Stimulated activated CD4-positive, alpha-beta T cell treated with anti-CD3 and anti-CD28 coated beads, Interleukin-15, amount 100 ng/mL, for 1 hour (primary cell): ENCODE measurements around the gene QPCTL.
A peak's percentile ranks its signal among the peaks of the same experiment; 100 is the strongest.
"Not testable (repeated sequence)": the region's sequence is repeated elsewhere in the genome, so short reads cannot be mapped to it uniquely, and the experiment has no call there.

Experiments
- DNase-seq, 2 donors: peaks; one replicate each; pipeline ENCODE4 v3.0.0-alpha.2; 2020; ENCODE audit warnings: low read depth in 1 of 2, low spot score in 1 of 2

QPCTL gene

DNA sequence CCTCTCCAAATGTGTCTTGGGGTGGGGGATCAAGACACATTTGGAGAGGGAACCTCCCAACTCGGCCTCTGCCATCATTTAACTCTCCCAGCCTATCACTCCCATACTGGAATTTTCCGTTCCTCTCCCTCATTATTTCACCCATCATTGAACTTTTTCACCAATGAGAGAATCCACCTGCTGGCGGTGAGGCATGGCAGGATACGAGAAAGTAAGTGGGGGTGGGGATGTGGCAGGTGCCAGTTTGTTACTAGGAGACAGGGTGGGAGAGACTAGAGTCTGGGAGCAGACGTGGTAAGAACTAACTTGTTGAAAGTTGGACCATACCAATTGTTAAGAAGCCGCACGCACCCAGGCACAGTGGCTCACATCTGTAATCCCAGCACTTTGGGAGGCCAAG, 17.5 kb upstream of the QPCTL start:
- DNase-seq: no peak

GRCh38 chr19:45676851-45677263, 15.6 kb upstream of the QPCTL start:
- DNase-seq: peak in 1 of 2 donors; percentile 34

DNA sequence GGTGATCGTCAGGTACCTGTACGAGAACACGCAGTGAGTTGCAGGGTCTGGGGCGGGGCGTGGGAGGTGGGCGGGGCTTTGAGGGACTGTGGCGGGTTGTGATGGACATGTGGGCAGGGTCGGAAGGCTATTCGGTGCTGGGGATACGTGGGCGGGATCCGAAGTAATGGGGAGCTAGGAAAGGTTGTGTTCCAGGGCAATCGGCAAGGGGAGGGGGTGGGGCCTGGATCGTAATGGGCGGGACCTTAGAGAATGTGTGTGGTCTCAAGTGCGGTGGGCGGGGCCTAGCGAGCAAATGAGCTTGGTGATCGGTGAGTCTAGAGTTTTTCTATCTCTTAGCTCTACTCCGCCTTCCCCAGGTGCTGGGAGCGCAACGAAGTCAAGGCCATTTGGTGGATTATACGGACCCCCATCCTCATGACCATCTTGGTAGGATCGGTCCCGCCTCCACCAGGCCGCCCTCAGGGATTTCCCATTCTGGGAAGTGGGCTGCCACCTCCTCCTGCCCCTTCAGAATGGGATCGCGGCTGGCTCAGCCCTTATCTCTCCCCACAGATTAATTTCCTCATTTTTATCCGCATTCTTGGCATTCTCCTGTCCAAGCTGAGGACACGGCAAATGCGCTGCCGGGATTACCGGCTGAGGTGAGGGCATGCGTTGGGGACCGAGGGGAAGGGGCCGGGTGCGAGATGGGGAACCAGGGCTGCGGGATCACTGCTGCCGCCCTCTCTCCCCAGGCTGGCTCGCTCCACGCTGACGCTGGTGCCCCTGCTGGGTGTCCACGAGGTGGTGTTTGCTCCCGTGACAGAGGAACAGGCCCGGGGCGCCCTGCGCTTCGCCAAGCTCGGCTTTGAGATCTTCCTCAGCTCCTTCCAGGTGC, 14.9 kb upstream of the QPCTL start:
- peak; percentile 53 to 73 for DNase-seq

- peak; percentile 78 to 85 for DNase-seq
Observed at GRCh38 chr19:45681391-45682015, 11.0 kb upstream of the QPCTL start.

DNA sequence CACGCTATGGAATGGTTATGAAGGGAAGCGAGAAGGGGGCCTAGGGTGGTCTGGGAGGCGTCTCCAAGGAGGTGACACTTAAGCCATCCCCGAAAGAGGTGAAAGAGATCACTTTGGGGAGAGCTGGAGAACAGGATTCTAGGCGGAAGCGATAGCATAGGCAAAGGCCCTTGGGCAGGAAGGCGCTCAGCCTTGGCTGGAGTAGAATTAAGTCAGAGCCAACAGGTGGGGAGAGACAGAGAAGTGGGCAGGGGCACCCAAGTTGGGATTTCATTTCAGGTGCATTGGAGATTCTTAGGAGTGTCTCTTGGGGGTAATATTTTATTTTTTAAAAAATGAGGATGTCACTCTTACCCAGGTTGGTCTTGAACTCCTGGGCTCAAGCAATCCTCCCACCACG, 10.3 kb upstream of the QPCTL start:
- DNase-seq: no peak

GRCh38 chr19:45682908-45683307, 9.6 kb upstream of the QPCTL start:
- DNase-seq: no peak

DNA sequence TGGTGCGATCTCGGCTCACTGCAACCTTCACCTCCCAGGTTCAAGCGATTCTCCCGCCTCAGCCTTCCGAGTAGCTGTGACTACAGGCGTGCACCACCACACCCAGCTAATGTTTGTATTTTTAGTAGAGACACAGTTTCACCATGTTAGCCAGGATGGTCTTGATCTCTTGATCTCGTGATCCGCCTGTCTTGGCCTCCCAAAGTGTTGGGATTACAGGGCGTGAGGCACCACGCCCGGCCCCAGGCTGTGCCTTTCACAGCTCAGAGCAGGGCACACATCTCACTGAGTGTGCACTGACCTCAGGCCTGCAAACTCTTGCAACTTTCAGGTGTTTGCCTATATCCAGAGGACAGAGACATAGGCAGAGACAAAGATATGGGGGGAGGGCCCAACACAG, 7.4 kb upstream of the QPCTL start:
- not testable (repeated sequence) for DNase-seq

- no peak for DNase-seq
Observed at GRCh38 chr19:45687599-45687998, 4.9 kb upstream of the QPCTL start.

GRCh38 chr19:45691516-45692186, 815 bp upstream of the QPCTL start, which contains the start of gene SNRPD2:
TSS of gene SNRPD2 (minus strand) at chr19:45691953. CDS start at chr19:45691888, 65 bp downstream.
- DNase-seq: peak; percentile 84 to 87

- DNase-seq: peak; percentile 57 to 70
Observed at GRCh38 chr19:45693106-45693788, 781 bp downstream of the QPCTL start.

- no peak for DNase-seq
Observed at GRCh38 chr19:45701676-45702075, 9.2 kb downstream of the QPCTL start.

- DNase-seq: no peak
Observed at GRCh38 chr19:45705115-45705514, 12.6 kb downstream of the QPCTL start.

DNA sequence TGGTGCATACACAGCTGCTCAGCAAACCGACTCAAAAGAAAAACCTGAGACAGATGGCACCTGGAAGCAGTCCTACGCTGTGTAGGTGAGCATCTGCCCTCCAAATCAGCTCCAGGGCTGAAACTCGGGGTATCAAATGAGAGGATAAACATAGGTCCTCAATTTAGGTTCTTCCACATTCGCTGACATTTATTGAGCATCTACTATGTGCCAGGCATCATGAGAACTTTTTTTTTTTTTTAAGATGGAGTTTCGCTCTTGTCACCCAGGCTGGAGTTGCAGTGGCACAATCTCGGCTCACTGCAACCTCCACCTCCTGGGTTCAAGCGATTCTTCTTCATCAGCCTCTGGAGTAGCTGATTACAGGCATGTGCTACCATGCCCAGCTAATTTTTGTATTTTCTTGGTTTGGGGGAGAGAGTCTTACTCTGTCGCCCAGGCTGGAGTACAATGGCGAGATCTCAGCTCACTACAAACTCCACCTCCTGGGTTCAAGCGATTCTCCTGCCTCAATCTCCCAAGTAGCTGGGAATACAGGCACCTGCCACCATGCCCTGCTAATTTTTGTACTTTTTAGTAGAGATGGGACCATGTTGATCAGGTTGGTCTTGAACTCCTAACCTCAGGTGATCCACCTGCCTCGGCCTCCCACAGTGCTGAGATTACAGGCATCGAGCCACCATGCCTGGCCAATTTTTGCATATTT, 13.4 kb downstream of the QPCTL start:
- DNase-seq: no peak

DNA sequence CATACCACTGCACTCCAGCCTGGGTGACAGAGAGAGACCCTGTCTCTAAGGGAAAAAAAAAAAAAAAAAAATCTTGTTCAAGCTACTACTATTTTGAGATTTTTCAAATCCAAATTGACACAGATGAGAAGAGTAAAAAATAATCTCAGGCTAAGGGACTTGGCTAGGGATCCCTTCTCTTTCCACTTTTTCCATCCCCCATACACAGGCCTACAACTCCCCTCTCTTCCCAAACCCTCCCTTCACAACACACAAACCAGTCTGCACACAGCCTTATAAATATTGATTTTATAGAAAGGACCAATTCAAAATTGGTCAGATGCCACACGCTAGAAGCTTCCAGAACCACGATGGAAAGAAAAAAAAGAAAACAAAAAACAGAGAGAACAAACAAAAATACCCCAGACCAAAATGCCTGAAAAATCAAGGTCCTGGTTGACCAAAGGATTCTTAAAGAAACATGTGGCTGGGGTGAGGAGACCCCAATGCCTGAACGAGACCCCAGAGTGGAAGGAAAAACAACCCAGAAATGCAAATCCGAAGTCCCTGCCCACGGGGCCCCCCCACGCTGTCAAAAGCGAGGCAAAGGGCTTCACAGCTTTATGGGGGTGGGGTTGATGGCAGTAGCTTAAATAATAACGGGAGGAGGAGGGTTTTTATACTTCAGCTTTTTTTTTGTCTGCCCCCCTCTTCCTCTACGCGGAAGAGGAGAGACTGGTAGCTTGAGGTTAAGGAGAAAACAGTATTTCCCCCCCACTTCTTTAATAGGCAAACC, 18.1 kb downstream of the QPCTL start:
- DNase-seq: no peak

GRCh38 chr19:45711851-45712698, 19.6 kb downstream of the QPCTL start:
- DNase-seq: no peak

- DNase-seq: no peak
Observed at GRCh38 chr19:45712699-45713067, 20.2 kb downstream of the QPCTL start.

GRCh38 chr19:45713141-45713540, 20.7 kb downstream of the QPCTL start:
- DNase-seq: no peak

- no peak for DNase-seq
Observed at GRCh38 chr19:45715139-45715538, 22.7 kb downstream of the QPCTL start.
